HEK293 (cell line): ENCODE results near the gene TJP3.

Experiments
- CTCF ChIA-PET: fragments of 350-600 bp; formaldehyde crosslinking; extraction: SDS; loops from one replicate; lab custom pipeline; 2021; ENCODE audit warnings: antibody characterized with exemption; lab: Yijun Ruan, JAX
- POLR2A ChIA-PET: fragments of 300-600 bp; formaldehyde crosslinking; extraction: SDS; loops from one replicate; lab custom pipeline; 2020; ENCODE audit warnings: antibody characterized with exemption, inconsistent platforms; lab: Yijun Ruan, JAX
- H3K27ac ChIP-seq: fragments of 200-500 bp; sonication (Bioruptor generic); 2 replicates; pipeline ENCODE4 v1.5.1; 2014; ENCODE audit warnings: low read depth, low read length, control low read depth, inconsistent platforms; ENCODE audit errors: extremely low read depth
- H3K36me3 ChIP-seq, 2 experiments: fragments of 200-500 bp in 1 of 2; sonication (Bioruptor generic) in 1 of 2; 1 replicate in 1 of 2; 2 replicates in 1 of 2; pipeline ENCODE4 v1.5.1; 2014 to 2017; ENCODE audit warnings: inconsistent platforms in 2 of 2, low read length in 2 of 2; ENCODE audit not compliant: control insufficient read depth in 2 of 2, insufficient read depth in 1 of 2
- H3K4me1 ChIP-seq: fragments of 200-500 bp; sonication (Bioruptor generic); 2 replicates; pipeline ENCODE4 v1.5.1; 2014; ENCODE audit warnings: mild to moderate bottlenecking, low read length, inconsistent platforms; ENCODE audit not compliant: control insufficient read depth, insufficient read depth
- H3K4me3 ChIP-seq: 2 replicates; pipeline ENCODE4 v1.5.1; 2011; ENCODE audit warnings: low read depth, mild to moderate bottlenecking, control low read depth, low read length, moderate library complexity
- H3K9me3 ChIP-seq: fragments of 200-500 bp; sonication (Bioruptor generic); 2 replicates; pipeline ENCODE4 v1.5.1; 2014; ENCODE audit warnings: low read depth, low read length, inconsistent platforms; ENCODE audit not compliant: control insufficient read depth, insufficient read depth
- GLIS1 ChIP-seq: fragments of 450-650 bp; formaldehyde crosslinking; IDR thresholded peaks from 2 replicates; pipeline ENCODE4 v1.5.1; 2016; ENCODE audit warnings: missing biosample characterization, missing genetic modification characterization
- GLIS2 ChIP-seq: fragments of 450-650 bp; formaldehyde crosslinking; IDR thresholded peaks from 2 replicates; pipeline ENCODE4 v1.5.1; 2016; ENCODE audit warnings: missing biosample characterization, missing genetic modification characterization
- PATZ1 ChIP-seq: fragments of 450-650 bp; formaldehyde crosslinking; IDR thresholded peaks from 2 replicates; pipeline ENCODE4 v1.5.1; 2016; ENCODE audit warnings: missing biosample characterization, missing genetic modification characterization
- PRDM10 ChIP-seq: fragments of 450-650 bp; formaldehyde crosslinking; IDR thresholded peaks from 2 replicates; pipeline ENCODE4 v1.5.1; 2016; ENCODE audit warnings: missing biosample characterization, missing genetic modification characterization
- SCRT2 ChIP-seq: fragments of 450-650 bp; formaldehyde crosslinking; IDR thresholded peaks from 2 replicates; pipeline ENCODE4 v1.5.1; 2016; ENCODE audit warnings: missing biosample characterization, missing genetic modification characterization
- ZBTB48 ChIP-seq: fragments of 450-650 bp; formaldehyde crosslinking; IDR thresholded peaks from 2 replicates; pipeline ENCODE4 v1.5.1; 2016; ENCODE audit warnings: missing biosample characterization, missing genetic modification characterization
- ZFHX2 ChIP-seq: fragments of 450-650 bp; formaldehyde crosslinking; conservative IDR thresholded peaks from 2 replicates; pipeline ENCODE4 v1.5.1; 2016; ENCODE audit warnings: missing biosample characterization, missing genetic modification characterization
- ZFP69B ChIP-seq: fragments of 450-650 bp; formaldehyde crosslinking; IDR thresholded peaks from 2 replicates; pipeline ENCODE4 v1.5.1; 2016; ENCODE audit warnings: missing biosample characterization, missing genetic modification characterization
- ZNF280C ChIP-seq: fragments of 450-650 bp; formaldehyde crosslinking; IDR thresholded peaks from 2 replicates; pipeline ENCODE4 v1.5.1; 2016; ENCODE audit warnings: missing biosample characterization, missing genetic modification characterization
- ZNF398 ChIP-seq: fragments of 450-650 bp; formaldehyde crosslinking; IDR thresholded peaks from 2 replicates; pipeline ENCODE4 v1.5.1; 2017; ENCODE audit warnings: missing biosample characterization, missing genetic modification characterization
- ZNF692 ChIP-seq: fragments of 450-650 bp; formaldehyde crosslinking; IDR thresholded peaks from 2 replicates; pipeline ENCODE4 v1.5.1; 2016; ENCODE audit warnings: missing biosample characterization, missing genetic modification characterization
- ZNF701 ChIP-seq: fragments of 450-650 bp; formaldehyde crosslinking; IDR thresholded peaks from 2 replicates; pipeline ENCODE4 v1.5.1; 2016; ENCODE audit warnings: missing biosample characterization, missing genetic modification characterization
- ZSCAN5A ChIP-seq: fragments of 450-650 bp; formaldehyde crosslinking; IDR thresholded peaks from 2 replicates; pipeline ENCODE4 v1.5.1; 2016; ENCODE audit warnings: missing biosample characterization, missing genetic modification characterization
- ZXDB ChIP-seq: fragments of 450-650 bp; formaldehyde crosslinking; IDR thresholded peaks from 2 replicates; pipeline ENCODE4 v1.5.1; 2016; ENCODE audit warnings: missing biosample characterization, missing genetic modification characterization

Gene TJP3

GRCh38 chr19:3708207-3708931, at the start of gene TJP3:
TSS of gene TJP3 (plus strand) at chr19:3708384. CDS start at chr19:3728433, 20,049 bp downstream.
- H3K9me3 ChIP-seq, result no peaks in the 10 kb centered on the region
- no peak within 1 kb of the TSS for H3K4me3 ChIP-seq
- TF ChIP-seq SCRT2 (tag by site-specific recombination) (peak; percentile 24; the same call in 1 of the 2 replicates), ZNF692 (tag by site-specific recombination) (0 out of 2 replicates have a peak, but pooled peaks have one; percentile 53), GLIS2 (tag by site-specific recombination) (0 out of 2 replicates have a peak, but pooled peaks have one; percentile 8), ZNF398 (tag by site-specific recombination) (peak; percentile 10; the same call in 1 of the 2 replicates), ZBTB48 (peak; percentile 71), ZSCAN5A (tag by site-specific recombination) (no peak), ZFP69B (tag by site-specific recombination) (0 out of 2 replicates have a peak, but pooled peaks have one; percentile 24), ZFHX2 (tag by site-specific recombination) (peak; percentile 57), PRDM10 (tag by site-specific recombination) (0 out of 2 replicates have a peak, but pooled peaks have one; percentile 5), ZXDB (tag by site-specific recombination) (no peak), ZNF701 (no peak), ZNF280C (no peak), GLIS1 (peak; percentile 69), PATZ1 (tag by site-specific recombination) (0 out of 2 replicates have a peak, but pooled peaks have one; percentile 35)
- CTCF ChIA-PET, result interaction anchor here (1.1 to 1.6 kb wide), 4 partner anchors 9 to 432 kb away, joined by 3 to 7 read pairs (median 5); no protein-coding TSS in a partner anchor
- POLR2A ChIA-PET, result interaction anchor here (0.7 kb wide), 1 partner anchor 108 kb away, joined by 4 read pairs; no protein-coding TSS in a partner anchor
- H3K36me3 ChIP-seq, result no peaks in the 10 kb centered on the region
- peaks cover 4% of the 10 kb centered on the region; the same call in 1 of the 2 replicates for H3K4me1 ChIP-seq
- H3K27ac ChIP-seq, result no peak within 1 kb of the TSS
